Left cardiac atrium (tissue), 4 donors: Measurements from ENCODE around the gene PLIN5. TPM values are rescaled to one million over a fixed set of nuclear protein-coding genes. Genes with fewer than 3 reads are reported as not detected.

Experiments
- ATAC-seq, 2 donors: fragments of 200-7000 bp; cut with Tn5 transposase; one replicate each; pipeline ENCODE4 v1.9.1; 2020; ENCODE audit warnings: mild to moderate bottlenecking in 2 of 2, moderate library complexity in 2 of 2
- DNase-seq: peaks from one replicate; pipeline ENCODE4 v3.0.0-alpha.2; 2020
- intact Hi-C, 2 donors: fragments of 100-400 bp; cut with DNase I; formaldehyde crosslinking; loops; one replicate each; pipeline versions ENCODE4 v1.14.1 to v1.15.1; 2022 to 2023
- long read RNA-seq: library from polyadenylated mRNA; unstranded; transcript quantifications from one replicate; pipeline ENCODE4 v2.0.0, GENCODE V29; 2021
- total RNA-seq, 2 donors: library from RNA; stranded (reverse); fragmentation: NEBNext Ultra II Directional; extraction: Animal tissue kit (Norgen Biotek cat#: 25700); gene quantifications; one replicate each; pipeline ENCODE4 v1.2.1, GENCODE V29; 2021
- donor health status: DM: no; HTN: yes; CAD: no.
- donor health status: DM: no; HTN: yes; CAD: no; lungs with severe emphysema.
- donor health status: DM: yes; HTN: yes; CAD: no.
- donor health status: Dilated cardiomyopathy.

Gene PLIN5
- 10 to 100 TPM; 32.7 to 47.8 TPM for total RNA-seq
- long read RNA-seq, transcript PLIN5-201 (8 exons, 2,470 nt), result major isoform, 89 of 137 reads
- long read RNA-seq, transcript PLIN5-202 (2 exons, 907 nt), result minor isoform, 5 of 137 reads
- long read RNA-seq, partial matches to known transcripts, result 3 of 137 reads
- long read RNA-seq, other reads (novel, unspliced or antisense), result 37 of 137 reads

- peak; percentile 86 for DNase-seq
- peak; percentile 85 to 94 for ATAC-seq
- intact Hi-C loops, result no loop called here
Observed at GRCh38 chr19:4534836-4535658, at the start of gene PLIN5. Gene PLIN5 (minus strand): TSS chr19:4535224. CDS start chr19:4534074, 1,150 bp downstream.

- intact Hi-C loops, result no loop called here
- ATAC-seq (peak; percentile 43 to 51), DNase-seq (no peak)
Observed at GRCh38 chr19:4583961-4584669, 49.1 kb upstream of the PLIN5 start.

- intact Hi-C loops, result no loop called here
- no peak for ATAC-seq
- no peak for DNase-seq
Observed at GRCh38 chr19:4582980-4583842, 48.2 kb upstream of the PLIN5 start.

- intact Hi-C loops, result no loop called here
- ATAC-seq (no peak), DNase-seq (no peak)
Observed at GRCh38 chr19:4581666-4582553, 46.9 kb upstream of the PLIN5 start.

GRCh38 chr19:4580961-4581665 lies 46.1 kb upstream of the PLIN5 start:
- no peak for DNase-seq
- intact Hi-C loops, result no loop called here
- no peak for ATAC-seq

- intact Hi-C loops, result no loop called here
- ATAC-seq (no peak), DNase-seq (no peak)
Observed at GRCh38 chr19:4580021-4580901, 45.2 kb upstream of the PLIN5 start.

GRCh38 chr19:4579389-4579788 lies 44.4 kb upstream of the PLIN5 start:
- intact Hi-C loops, result loop anchor here (5.0 kb wide), 2 partner anchors 53 to 58 kb away; partner anchors contain the start of gene TNFAIP8L1 (in 1 of the 2)
- ATAC-seq (no peak), DNase-seq (no peak)

- intact Hi-C loops, result loop anchor here (5.0 kb wide), 2 partner anchors 54 to 59 kb away; partner anchors contain the start of gene TNFAIP8L1 (in 1 of the 2)
- no peak for ATAC-seq
- no peak for DNase-seq
Observed at GRCh38 chr19:4578552-4579248, 43.7 kb upstream of the PLIN5 start.

- DNase-seq, result no peak
- intact Hi-C loops, result loop anchor here (5.0 kb wide), 2 partner anchors 55 to 60 kb away; partner anchors contain the start of gene TNFAIP8L1 (in 1 of the 2)
- no peak for ATAC-seq
Observed at GRCh38 chr19:4577020-4577782, 42.2 kb upstream of the PLIN5 start.

GRCh38 chr19:4576016-4576933 lies 41.3 kb upstream of the PLIN5 start:
- DNase-seq (peak; percentile 71), ATAC-seq (peak; percentile 28 to 48)
- intact Hi-C loops, result loop anchor here (5.0 kb wide), 2 partner anchors 56 to 61 kb away; partner anchors contain the start of gene TNFAIP8L1 (in 1 of the 2)

- ATAC-seq (peak; percentile 69 to 76), DNase-seq (peak; percentile 86)
- intact Hi-C loops, result loop anchor here (5.0 kb wide), 2 partner anchors 57 to 62 kb away; partner anchors contain the start of gene TNFAIP8L1 (in 1 of the 2)
Observed at GRCh38 chr19:4575267-4576015, 40.4 kb upstream of the PLIN5 start.

- DNase-seq (no peak), ATAC-seq (no peak)
- intact Hi-C loops, result no loop called here
Observed at GRCh38 chr19:4573682-4574081, 38.7 kb upstream of the PLIN5 start.

- no peak for ATAC-seq
- intact Hi-C loops, result no loop called here
Observed at GRCh38 chr19:4571305-4571917, 36.4 kb upstream of the PLIN5 start.

More at GRCh38 chr19:4571305-4571917, 36.4 kb upstream of the PLIN5 start:
- DNase-seq, result no peak
